Right ventricle myocardium inferior (tissue), 1 donor: ENCODE data around the gene TESK2. TPM values are rescaled to one million over a fixed set of nuclear protein-coding genes. Genes with fewer than 3 reads are reported as not detected.
"Not testable (repeated sequence)": the region's sequence is repeated elsewhere in the genome, so short reads cannot be mapped to it uniquely, and the experiment has no call there.

Experiments
- ATAC-seq: fragments of 200-7000 bp; cut with Tn5 transposase; one replicate; pipeline ENCODE4 v1.9.1; 2020; ENCODE audit warnings: mild to moderate bottlenecking, moderate library complexity
- DNase-seq: peaks from one replicate; pipeline ENCODE4 v3.0.0; 2021; ENCODE audit errors: missing footprints
- intact Hi-C: fragments of 100-400 bp; cut with DNase I; formaldehyde crosslinking; loops from one replicate; pipeline ENCODE4 v1.11.0; 2022
- total RNA-seq: library from RNA; stranded (reverse); fragmentation: NEBNext Ultra II Directional; extraction: Animal tissue kit (Norgen Biotek cat#: 25700); gene quantifications from one replicate; pipeline ENCODE4 v1.2.1, GENCODE V29; 2021
- donor health status: DM: no; HTN: yes; CAD: no; lungs with severe emphysema.

The TESK2 gene
- total RNA-seq, 1 donor from 2014 or later: 1.5 TPM

DNA sequence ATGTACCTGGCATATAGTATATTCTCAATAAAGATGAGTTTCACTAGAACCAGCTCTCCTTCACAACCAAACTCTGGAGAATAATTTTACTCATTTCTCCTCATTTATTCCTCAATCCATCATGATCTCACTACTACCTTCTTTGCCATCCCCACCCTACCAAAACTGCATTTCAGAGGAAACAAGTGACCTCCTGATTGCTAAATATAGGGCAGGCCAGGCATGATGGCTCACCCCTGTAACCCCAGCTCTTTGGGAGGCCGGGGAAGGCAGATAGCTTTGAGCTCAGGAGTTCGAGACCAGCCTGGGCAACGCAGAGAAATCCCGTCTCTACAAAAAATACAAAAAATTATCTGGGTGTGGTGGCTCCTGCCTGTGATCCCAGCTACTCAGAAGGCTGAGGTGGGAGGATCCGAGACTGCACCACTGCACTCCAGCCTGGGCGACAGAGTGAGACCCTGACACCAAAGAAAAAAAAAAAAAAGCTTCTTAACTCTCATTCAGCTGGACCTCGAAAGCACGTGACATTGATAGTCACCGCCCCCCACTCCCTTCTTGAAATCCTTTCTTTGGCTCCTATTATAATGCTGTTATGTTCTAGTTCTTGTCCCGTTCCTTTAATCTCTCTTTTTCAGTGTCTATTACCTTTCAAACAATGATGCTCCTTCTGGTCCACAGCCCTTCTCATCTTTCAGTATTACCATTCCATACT is 2.1 kb downstream of the TESK2 start:
- DNase-seq (no peak), ATAC-seq (no peak)
- intact Hi-C loops: no loop called here

DNA sequence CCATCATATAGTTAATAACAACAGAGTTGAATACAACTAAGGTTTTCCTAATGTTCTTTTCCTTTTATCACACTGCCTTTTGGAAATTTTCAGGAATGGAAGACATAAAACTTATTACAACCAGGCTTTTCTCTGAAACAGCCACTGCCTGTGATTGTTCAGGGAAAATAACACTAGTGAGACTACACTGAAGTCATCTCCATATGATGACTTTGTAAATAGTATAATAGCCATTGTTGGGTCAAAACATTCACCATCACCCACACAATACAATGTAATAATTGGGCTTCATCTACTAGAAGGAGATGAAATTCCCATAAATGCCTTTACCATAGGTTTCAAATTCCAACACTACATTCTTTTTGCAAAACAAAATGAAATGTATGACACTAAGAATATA is 5.0 kb downstream of the TESK2 start:
- DNase-seq: no peak

DNA sequence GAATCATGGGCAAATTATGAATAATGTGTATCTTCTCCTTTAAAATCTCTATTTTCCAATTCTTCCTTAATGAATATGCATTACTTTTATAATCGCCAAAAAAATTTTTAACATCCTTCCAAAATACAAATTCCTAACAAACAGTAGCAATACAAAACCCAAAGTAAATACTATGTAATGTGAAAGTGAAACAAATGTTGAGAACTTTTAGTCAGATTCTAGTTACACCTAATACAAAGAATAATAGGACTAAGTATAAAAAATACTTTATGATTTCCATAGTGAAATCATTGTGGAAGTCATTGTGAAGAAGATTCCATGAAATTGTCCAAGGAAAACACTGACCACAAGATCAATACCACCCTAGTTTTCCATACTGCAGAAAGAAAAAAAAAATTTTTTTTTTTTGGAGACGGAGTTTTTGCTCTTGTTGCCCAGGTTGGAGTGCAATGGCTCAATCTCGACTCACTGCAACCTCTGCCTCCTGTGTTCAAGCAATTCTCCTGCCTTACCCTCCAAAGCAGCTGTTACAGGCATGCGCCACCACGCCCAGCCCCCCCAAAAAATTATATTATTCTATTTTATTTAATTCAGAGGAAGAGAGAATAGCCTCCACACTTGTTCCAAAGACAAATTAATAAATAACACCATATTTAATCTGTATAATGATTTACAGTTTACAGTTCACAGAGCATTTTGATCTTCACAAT is 11.8 kb downstream of the TESK2 start:
- ATAC-seq: no peak
- intact Hi-C loops: no loop called here
- no peak for DNase-seq

More for the DNA sequence above, 5.0 kb downstream of the TESK2 start:
- ATAC-seq: no peak
- intact Hi-C loops: no loop called here

DNA sequence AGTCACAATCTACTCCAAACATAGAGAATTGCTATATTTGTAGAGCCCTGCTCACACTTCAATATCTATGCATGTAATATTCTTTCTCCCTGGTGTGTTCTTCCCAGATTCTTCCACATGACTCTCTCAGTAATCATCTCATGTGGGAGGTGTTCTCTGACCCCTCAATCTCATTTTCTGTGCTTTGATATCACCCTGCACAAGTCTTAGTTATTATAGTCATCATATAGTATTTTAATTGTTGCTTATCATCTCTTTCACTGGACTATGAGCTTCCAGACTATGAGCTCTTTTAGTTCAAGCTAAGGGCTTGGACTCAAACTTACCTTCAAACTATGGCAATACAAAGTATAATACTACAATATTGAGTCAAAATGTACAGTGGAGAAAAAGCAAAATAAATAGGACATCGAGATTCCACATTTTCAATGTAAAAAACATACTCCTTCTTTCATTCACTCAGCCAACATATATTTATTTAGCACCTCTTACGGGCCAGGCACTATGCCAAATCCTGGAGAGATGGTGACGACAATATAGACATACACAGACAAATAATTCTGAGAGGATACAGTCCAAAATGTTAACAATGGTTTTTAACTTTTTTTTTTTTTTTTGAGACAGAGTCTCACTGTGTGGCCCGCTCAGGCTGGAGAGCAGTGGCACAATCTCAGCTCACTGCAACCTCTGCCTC is 12.7 kb downstream of the TESK2 start:
- ATAC-seq (no peak), DNase-seq (no peak)
- intact Hi-C loops: no loop called here

DNA sequence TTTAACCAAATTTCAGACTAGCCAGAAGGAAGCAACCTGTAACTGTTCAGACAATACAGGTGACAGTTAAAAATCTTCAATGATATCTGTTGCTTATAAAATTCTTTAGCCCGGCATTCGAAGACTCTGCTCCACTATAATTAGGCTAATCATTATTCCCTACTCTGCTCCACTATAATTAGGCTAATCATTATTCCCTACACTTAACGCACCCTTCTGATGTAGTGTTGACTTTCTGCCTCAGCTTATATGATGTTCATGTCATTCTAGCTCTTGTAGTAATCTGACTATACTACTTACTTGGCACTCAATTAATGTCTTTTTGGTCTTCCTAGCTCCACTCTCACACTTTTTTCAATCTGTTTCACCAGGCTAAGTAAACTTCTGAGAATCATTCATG is 13.3 kb downstream of the TESK2 start:
- no peak for DNase-seq
- ATAC-seq: no peak
- intact Hi-C loops: no loop called here

DNA sequence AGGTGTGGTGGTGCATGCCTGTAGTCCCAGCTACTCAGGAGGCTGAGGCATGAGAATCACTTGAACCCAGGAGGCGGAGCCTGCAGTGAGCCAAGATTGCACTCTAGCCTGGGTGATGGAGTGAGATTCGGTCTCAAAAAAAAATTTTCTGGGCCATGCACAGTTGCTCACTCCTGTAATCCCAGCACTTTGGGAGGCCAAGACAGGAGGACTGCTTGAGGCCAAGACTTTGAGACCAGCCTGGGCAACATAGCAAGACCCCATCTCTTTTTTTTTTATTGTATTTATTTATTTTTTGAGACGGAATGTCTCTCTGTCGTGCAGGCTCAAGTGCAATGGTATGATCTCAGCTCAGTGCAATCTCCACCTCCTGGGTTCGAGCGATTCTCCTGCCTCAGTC is 16.8 kb downstream of the TESK2 start:
- ATAC-seq, DNase-seq, intact Hi-C loops: not testable (repeated sequence)

DNA sequence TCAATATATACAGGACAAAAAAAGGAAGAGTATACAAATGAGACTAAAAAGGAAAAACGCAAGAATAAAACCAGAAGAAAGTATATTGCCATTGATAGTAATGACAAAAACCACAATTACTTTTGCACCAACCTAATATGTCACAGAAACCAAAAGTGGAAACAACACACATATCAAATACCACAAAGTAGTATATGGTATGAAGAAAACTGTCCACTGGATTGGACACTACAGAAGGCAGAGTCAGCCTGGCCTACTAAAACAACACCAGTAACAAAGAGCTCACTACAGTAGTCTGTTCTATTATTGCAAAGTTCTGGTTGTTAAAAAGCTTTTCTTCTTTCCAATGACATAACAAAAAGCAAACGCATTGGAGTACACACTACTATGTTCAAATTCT is 17.7 kb downstream of the TESK2 start:
- intact Hi-C loops: no loop called here
- no peak for ATAC-seq

DNA sequence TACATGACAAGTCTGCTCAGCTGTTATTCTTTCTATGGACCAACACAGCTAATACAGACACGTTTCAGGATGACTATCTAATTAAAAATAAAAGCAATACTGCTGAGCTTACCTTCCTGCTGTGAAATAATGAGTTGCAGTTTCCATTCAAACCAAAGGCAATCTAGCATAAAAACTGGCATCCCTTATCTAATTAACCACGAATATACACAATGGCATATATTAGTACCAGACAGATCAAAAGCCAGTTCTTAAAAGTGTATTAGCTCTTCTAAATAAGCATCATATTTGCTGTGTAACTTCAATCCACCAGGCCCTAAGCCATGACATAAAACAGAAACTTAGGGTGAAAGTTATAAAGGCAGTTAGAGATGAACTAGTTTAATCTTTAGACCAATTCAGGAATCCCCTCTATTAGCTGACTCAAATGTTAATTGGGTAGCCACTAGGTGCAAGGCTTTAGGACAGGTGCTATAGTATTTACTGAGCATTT is 20.6 kb downstream of the TESK2 start:
- no peak for DNase-seq
- intact Hi-C loops: no loop called here
- no peak for ATAC-seq

More for the DNA sequence above, 17.7 kb downstream of the TESK2 start:
- DNase-seq: no peak

DNA sequence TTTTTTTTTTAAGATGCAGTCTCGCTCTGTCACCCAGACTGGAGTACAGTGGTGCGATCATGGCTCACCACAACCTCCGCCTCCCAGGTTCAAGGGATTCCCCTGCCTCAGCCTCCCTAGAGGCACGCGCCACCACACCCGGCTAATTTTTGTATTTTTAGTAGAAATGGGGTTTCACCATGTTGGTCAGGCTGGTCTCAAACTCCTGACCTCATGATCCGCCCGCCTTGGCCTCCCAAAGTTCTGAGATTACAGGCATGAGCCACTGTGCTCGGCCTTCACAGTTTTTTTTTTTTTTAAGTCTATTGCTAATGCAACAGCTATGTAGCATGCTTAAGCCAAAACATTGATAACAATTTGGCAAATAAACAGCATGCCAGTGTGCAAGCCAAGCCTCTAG is 23.6 kb downstream of the TESK2 start:
- intact Hi-C loops, DNase-seq, ATAC-seq: not testable (repeated sequence)

DNA sequence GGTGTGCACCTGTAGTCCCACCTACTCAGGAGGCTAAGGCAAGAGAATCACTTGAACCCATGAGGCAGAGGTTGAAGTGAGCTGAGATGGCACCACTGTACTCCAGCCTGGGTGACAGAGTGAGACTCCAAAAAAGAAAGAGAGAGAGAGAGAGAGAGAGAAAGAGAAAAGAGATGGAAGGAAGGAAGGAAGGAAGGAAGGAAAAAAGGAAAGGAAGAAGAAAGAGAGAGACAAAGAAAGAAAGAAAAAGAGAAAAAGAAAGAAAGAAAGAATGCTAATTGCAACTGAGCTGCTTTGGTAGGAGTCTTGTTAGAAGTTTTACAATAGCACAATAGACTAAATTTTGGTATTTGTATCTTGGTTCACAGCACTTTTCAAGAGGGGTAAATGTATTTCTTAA is 25.7 kb downstream of the TESK2 start:
- no peak for DNase-seq
- no peak for ATAC-seq
- intact Hi-C loops: no loop called here

DNA sequence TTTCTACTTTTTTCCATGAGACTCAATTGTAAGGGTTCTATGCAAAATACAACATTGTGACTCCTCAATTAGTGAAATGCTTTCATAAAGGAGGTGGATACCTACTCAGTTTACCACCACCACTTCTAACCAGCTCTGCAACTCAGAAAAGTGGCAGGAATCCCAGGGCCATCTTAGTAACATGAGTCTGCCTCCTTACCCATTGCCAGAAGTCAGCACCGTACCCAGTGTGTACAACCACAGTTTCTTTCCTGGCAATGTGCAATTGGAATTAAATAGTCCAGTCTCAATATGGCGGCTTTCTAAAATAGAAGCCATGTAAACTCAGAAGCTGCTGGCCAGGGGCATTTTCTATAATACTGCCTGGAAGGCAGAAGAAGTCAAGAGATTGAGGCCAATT is 32.1 kb downstream of the TESK2 start:
- intact Hi-C loops: no loop called here
- DNase-seq (no peak), ATAC-seq (no peak)

DNA sequence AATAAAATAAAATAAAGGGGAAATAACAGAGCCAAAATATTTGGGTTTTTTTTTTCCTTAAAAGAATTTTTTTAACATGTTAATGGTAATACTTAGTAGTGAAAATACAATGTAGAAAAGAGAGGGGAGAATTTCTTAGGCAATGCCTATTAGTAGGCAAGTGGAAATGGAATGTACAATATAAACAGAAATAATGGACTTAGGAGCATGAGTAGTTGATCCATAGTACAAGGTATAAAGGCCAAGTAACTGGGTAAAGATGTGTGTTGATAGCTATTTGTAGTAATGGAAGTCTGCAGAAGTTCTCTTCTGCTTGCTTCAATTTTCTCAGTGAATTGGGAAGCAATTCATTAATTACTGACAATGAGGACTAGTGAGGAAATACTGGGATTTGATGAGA is 34.4 kb downstream of the TESK2 start:
- intact Hi-C loops: no loop called here
- ATAC-seq (no peak), DNase-seq (no peak)

DNA sequence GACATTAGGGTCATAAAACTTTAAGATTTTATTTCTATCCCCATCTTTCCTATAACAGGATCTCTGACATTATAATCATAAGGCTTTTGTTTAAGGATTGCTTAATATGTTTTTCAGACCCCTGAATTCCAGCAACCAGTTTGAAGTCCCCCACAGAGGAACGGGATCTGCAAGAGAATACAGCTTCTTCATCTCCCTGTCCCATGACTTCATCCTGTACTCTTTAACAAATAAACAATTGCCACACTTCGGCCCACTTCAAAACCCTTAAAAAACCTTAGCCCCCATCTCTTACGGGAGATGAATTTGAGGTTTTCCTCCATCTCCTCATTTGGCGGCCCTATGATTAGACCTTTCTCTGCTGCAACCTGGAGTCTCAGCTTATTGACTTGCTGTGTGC is 35.8 kb downstream of the TESK2 start:
- DNase-seq: no peak
- intact Hi-C loops: no loop called here
- no peak for ATAC-seq

DNA sequence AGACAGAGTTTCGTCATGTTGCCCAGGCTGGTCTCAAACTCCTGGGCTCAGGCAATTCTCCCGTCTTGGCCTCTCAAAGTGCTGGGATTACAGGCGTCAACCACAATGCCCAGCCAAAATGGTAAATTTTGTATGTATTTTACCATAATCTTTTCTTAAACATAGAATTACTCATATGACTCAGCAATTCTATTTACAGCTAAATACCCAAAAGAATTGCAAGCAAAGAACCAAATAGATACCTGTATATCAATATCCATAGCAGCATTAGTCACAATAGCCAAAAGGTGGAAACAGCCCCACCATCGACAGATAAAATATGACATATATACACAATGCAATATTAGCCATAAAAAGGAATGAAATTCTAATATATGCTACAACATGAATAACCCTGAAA is 36.5 kb downstream of the TESK2 start:
- intact Hi-C loops: no loop called here
- no peak for DNase-seq
- no peak for ATAC-seq

DNA sequence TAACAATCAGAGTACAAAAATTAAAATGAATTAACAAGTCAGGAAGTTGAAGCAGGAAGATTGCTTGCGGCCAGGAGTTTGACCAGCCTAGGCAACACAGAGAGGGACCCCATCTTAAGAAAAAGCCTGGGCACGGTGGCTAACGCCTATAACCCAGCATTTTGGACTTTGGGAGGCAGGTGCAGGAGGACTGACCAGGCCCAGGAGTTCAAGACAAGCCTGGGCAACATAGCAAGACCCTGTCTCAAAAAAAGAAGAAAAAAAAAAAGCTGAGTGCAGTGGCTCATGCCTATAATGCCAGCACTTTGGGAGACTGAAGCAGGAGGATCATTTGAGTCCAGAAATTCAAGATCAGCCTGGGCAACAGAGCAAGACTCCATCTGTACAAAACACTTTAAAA is 38.5 kb downstream of the TESK2 start:
- ATAC-seq (no peak), DNase-seq (no peak)

DNA sequence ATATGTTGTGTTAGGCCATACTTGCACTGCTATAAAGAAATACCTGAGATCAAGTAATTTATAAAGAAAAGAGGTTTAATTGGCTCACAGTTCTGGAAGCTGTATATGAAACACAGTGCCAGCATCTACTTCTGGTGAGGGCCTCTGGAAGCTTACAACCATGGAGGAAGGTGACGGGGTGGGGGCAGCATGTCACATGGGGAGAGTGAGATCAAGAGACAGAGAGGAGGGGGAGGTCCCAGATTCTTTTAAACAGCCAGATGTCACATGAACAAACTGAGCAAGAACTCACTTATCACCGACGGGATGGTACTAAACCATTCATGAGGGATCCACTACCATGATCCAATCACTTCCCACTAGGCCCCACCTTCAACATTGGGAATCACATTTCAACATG is 42.6 kb downstream of the TESK2 start:
- DNase-seq: no peak
- intact Hi-C loops: no loop called here
- ATAC-seq: no peak

More for the DNA sequence above, 38.5 kb downstream of the TESK2 start:
- intact Hi-C loops: no loop called here

DNA sequence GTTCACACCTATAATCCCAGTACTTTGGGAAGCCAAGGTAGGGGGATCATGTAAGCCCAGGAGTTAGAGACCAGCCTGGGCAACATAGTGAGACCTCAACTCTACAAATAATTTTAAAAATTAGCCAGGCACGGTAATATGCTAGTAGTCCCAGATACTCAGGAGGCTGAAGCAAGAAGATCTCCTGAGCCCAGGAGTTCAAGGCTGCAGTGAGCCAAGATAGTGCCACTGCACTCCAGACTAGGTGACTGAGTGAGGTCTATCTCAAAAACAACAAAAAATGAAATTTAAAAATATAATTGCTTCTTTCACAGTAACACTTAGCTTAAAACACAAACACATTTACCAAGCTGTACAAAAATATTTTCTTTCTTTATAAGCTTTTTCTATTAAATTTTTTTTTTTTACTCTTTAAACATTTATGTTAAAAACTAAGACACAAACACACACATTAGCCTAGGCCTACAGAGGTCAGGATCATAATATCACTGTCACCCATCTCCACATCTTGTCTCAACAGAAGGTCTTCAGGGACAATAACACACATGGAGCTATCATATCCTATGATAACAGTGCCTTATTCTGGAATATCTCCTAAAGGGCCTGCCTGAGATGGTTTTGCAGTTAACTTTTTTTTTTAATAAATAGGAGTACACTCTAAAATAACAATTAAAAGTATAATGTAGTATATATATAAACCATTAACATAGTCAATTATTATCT is 43.9 kb downstream of the TESK2 start:
- ATAC-seq (no peak), DNase-seq (no peak)
- intact Hi-C loops: no loop called here

DNA sequence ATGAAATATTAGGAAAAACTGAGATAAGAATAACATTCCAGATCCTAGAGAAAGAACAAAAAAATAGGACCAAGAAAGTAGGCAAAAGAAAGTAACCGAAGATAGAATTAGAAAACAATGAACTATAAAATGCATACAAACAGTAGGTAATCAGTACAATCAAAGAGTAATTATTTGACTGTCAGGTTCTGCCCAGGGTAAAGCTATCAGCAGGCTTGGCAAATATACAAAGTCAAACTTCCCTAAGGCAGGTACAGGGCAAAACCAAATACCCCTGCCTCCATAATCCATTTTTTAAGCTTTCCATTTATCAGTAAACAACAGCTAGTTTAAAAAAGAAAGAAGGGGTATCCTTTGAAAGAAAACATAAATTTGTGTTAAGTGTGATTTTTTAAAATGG is 44.4 kb downstream of the TESK2 start:
- intact Hi-C loops: no loop called here
- DNase-seq: no peak
- no peak for ATAC-seq

DNA sequence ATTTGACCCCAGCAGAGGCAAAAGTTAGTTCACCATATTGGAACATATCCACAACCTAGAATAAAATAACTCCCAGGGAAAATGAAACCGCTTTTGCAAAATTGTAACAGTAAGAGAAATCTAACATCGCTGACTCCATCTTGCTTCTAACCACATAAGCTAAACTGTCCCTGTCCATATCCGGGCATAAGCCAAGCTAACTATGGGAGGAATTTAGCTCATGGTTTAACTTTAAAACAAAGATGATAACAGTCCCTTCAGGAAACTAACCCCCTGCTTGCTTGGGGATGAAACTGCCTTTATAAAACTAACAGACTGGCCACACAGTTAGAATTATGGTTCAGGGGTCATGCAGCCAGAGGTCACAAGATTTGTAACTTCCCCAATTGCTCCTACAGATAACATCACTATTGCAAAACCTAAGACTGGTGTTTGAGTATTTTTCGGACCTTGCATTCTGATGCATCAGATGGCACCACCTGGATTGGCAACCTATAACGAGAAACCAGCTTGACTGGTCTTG is 46.3 kb downstream of the TESK2 start:
- no peak for ATAC-seq
- intact Hi-C loops: no loop called here

More for the DNA sequence above, 46.3 kb downstream of the TESK2 start:
- no peak for DNase-seq
